GM19467 (cell line): ENCODE results near the gene FRG1.
"Not testable (repeated sequence)": the region's sequence is repeated elsewhere in the genome, so short reads cannot be mapped to it uniquely, and the experiment has no call there.

Experiments used
- ATAC-seq: cut with Tn5 transposase; IDR thresholded peaks from one replicate; pipeline ENCODE4 v1.9.1; 2021; ENCODE audit warnings: mild to moderate bottlenecking, moderate library complexity; ENCODE audit not compliant: unreplicated experiment

FRG1 gene

GRCh38 chr4:189984661-189985060 is 44.0 kb downstream of the FRG1 start:
- not testable (repeated sequence) for ATAC-seq

- not testable (repeated sequence) for ATAC-seq
These were observed 45.1 kb downstream of the FRG1 start for GRCh38 chr4:189985651-189986243.

DNA sequence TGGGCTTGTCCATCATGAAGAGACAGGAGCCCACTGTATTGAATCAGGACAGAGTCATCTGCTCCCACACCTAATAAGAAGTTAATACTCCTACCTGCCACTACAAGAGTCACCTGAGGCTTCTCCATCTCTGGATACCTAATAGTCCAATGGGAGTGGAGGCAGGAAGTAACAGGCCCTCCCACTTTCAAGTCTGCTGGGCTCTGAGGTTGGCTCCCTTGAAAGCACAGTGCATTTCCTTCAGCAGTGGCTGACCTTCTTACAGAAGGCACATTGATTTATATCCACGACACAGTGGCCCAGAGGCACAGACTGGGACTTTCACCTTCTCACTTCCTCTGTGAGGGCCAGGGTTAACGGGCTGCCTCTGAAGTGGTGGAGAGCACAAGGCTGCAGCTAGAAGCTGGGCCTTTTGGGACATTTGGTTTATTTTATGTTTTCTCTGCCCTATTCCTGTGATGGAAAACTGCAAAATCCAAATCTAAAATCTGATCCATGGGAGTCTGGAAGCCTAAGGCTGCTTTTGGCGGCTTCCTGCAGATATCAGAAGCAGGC is 48.3 kb downstream of the FRG1 start:
- ATAC-seq, result no peak

- ATAC-seq, result not testable (repeated sequence)
These were observed 49.3 kb downstream of the FRG1 start for GRCh38 chr4:189989941-189990340.
